Measurements from ENCODE around the gene PTPRG.

The PTPRG gene

DNA sequence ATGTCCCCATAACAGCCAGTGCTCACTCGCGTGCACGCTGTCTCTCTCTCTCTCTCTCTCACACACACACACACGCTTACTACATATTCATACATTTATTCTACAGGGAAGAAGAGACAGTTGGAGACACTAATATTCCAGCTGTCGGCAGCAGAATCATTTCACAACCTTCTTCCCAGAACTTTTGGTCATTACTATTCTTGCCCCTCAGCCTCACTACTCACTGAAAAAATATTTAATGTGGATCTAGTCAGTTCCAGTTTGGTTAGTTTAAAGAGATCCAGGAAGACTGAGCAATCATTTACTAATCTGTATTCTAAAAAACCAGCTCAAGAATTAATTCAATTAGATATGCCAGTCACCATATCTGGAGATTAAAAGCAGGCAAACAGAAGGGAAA is 394.9 kb downstream of the PTPRG start:
- no peaks in the 10 kb centered on the region for H3K79me2 ChIP-seq (ENCODE audit: control insufficient read depth, low read length)
- H3F3A ChIP-seq (ENCODE audit: control insufficient read depth, insufficient read depth), result no peaks in the 10 kb centered on the region
- no peak overlapping the region for H3K4me2 ChIP-seq (ENCODE audit: low read length)
- no peaks in the 10 kb centered on the region for H3K9me3 ChIP-seq (ENCODE audit: control insufficient read depth, insufficient read depth, low read length)
- no peaks in the 10 kb centered on the region for H4K20me1 ChIP-seq (ENCODE audit: control insufficient read depth, insufficient read depth, low read depth, low read length)
- H3K36me3 ChIP-seq (ENCODE audit: control insufficient read depth, low read length), result no peaks in the 10 kb centered on the region
- peaks cover 8% of the 10 kb centered on the region for H3K27me3 ChIP-seq (ENCODE audit: control insufficient read depth, low read length)
- no peak overlapping the region for H3K27ac ChIP-seq (ENCODE audit: low read depth, low read length)
- H3K4me3 ChIP-seq (ENCODE audit: low read length), result no peak overlapping the region
- H3K9me2 ChIP-seq (replicated peaks; ENCODE audit: control insufficient read depth, low read length), result no peaks in the 10 kb centered on the region
- TF ChIP-seq, protein P1, sequence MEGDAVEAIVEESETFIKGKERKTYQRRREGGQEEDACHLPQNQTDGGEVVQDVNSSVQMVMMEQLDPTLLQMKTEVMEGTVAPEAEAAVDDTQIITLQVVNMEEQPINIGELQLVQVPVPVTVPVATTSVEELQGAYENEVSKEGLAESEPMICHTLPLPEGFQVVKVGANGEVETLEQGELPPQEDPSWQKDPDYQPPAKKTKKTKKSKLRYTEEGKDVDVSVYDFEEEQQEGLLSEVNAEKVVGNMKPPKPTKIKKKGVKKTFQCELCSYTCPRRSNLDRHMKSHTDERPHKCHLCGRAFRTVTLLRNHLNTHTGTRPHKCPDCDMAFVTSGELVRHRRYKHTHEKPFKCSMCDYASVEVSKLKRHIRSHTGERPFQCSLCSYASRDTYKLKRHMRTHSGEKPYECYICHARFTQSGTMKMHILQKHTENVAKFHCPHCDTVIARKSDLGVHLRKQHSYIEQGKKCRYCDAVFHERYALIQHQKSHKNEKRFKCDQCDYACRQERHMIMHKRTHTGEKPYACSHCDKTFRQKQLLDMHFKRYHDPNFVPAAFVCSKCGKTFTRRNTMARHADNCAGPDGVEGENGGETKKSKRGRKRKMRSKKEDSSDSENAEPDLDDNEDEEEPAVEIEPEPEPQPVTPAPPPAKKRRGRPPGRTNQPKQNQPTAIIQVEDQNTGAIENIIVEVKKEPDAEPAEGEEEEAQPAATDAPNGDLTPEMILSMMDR (IDR thresholded peaks at IDR 0.05; ENCODE audit: low read depth, low read length, poor library complexity, severe bottlenecking), result no peak
- no peak for TF ChIP-seq EZH2phosphoT487 (IDR thresholded peaks at IDR 0.05; ENCODE audit: borderline replicate concordance, low read length)
- no peaks in the 10 kb centered on the region for H3K4me1 ChIP-seq (ENCODE audit: control insufficient read depth, low read length)

DNA sequence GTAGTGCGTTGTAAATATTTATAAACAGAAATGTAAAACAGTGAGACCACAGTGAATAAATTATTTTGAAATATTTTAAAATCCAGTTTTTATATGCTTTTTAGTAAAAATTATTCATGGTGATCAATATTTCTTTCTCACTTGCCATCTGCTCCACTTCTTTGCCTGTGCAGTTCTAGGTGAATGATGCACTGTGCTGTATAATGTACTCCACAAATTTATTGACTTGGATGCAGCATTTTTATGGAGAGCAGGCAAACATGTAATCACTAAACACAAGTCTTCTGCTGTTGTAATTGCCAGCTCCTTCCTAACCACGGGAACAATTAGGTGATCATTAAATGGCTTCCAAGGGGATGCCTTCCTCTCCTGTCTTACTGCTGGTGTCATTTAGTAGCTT is 395.9 kb downstream of the PTPRG start:
- Histone ChIP-seq H3K9me2 (replicated peaks; ENCODE audit: control insufficient read depth, low read length) (no peaks in the 10 kb centered on the region), H3K4me1 (ENCODE audit: control insufficient read depth, low read length) (no peaks in the 10 kb centered on the region), H3K36me3 (ENCODE audit: control insufficient read depth, low read length) (no peaks in the 10 kb centered on the region), H3K27me3 (ENCODE audit: control insufficient read depth, low read length) (peaks cover 10% of the 10 kb centered on the region), H3K27ac (ENCODE audit: low read depth, low read length) (no peak overlapping the region), H4K20me1 (ENCODE audit: control insufficient read depth, insufficient read depth, low read depth, low read length) (no peaks in the 10 kb centered on the region), H3K9me3 (ENCODE audit: control insufficient read depth, insufficient read depth, low read length) (no peaks in the 10 kb centered on the region), H3K4me2 (ENCODE audit: low read length) (no peak overlapping the region), H3K79me2 (ENCODE audit: control insufficient read depth, low read length) (no peaks in the 10 kb centered on the region), H3F3A (ENCODE audit: control insufficient read depth, insufficient read depth) (no peaks in the 10 kb centered on the region), H3K4me3 (ENCODE audit: low read length) (no peak overlapping the region)
- no peak for TF ChIP-seq EZH2phosphoT487 (IDR thresholded peaks at IDR 0.05; ENCODE audit: borderline replicate concordance, low read length)
- TF ChIP-seq, protein P1 (IDR thresholded peaks at IDR 0.05; ENCODE audit: low read depth, low read length, poor library complexity, severe bottlenecking), result no peak

DNA sequence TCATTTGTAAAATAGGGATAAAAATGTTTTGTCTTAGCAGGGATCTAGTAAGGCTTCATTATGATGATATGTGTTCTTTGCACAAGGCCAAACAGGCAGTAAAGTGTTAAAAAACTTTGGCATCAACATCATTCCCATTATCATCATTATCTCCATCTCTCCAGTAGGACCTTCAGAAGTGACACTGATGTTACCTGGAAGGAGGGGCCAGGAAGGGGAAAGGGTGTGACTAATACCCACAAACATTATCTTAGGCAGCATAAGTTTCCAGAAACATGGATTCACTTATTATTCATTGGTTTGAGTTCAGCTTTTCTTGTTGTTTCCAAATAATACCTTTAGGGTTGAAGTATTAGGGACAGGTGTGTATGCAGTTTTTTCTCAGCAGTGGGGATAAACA is 399.6 kb downstream of the PTPRG start:
- Histone ChIP-seq H3K9me3 (ENCODE audit: control insufficient read depth, insufficient read depth, low read length) (no peaks in the 10 kb centered on the region), H3K27me3 (ENCODE audit: control insufficient read depth, low read length) (0 out of 2 replicates have a peak, but pooled peaks cover 6% of the 10 kb centered on the region), H3F3A (ENCODE audit: control insufficient read depth, insufficient read depth) (no peaks in the 10 kb centered on the region), H3K4me1 (ENCODE audit: control insufficient read depth, low read length) (no peaks in the 10 kb centered on the region), H3K4me3 (ENCODE audit: low read length) (no peak overlapping the region), H3K36me3 (ENCODE audit: control insufficient read depth, low read length) (no peaks in the 10 kb centered on the region), H3K27ac (ENCODE audit: low read depth, low read length) (no peak overlapping the region), H4K20me1 (ENCODE audit: control insufficient read depth, insufficient read depth, low read depth, low read length) (no peaks in the 10 kb centered on the region), H3K4me2 (ENCODE audit: low read length) (no peak overlapping the region), H3K9me2 (replicated peaks; ENCODE audit: control insufficient read depth, low read length) (no peaks in the 10 kb centered on the region), H3K79me2 (ENCODE audit: control insufficient read depth, low read length) (no peaks in the 10 kb centered on the region)
- TF ChIP-seq, protein P1 (IDR thresholded peaks at IDR 0.05; ENCODE audit: low read depth, low read length, poor library complexity, severe bottlenecking), result no peak
- TF ChIP-seq EZH2phosphoT487 (IDR thresholded peaks at IDR 0.05; ENCODE audit: borderline replicate concordance, low read length), result no peak

Data from DOHH2 (cell line).